Midbrain (tissue), 1 donor: Measurements from ENCODE around the gene ASB10.

Source experiments
- DNase-seq: peaks from one replicate; lab custom pipeline; 2025; lab: John Stamatoyannopoulos, UW

ASB10 gene

GRCh38 chr7:151186640-151187408 is at the start of gene ASB10:
ASB10 (minus strand) TSS chr7:151187250; CDS start chr7:151187130, 120 bp downstream.
- DNase-seq = no peak

GRCh38 chr7:151236406-151236805 is 49.4 kb upstream of the ASB10 start:
- no peak for DNase-seq

- no peak for DNase-seq
Observed at GRCh38 chr7:151235091-151235787, 48.2 kb upstream of the ASB10 start.

GRCh38 chr7:151233804-151234203 is 46.8 kb upstream of the ASB10 start:
- DNase-seq = no peak

GRCh38 chr7:151232917-151233701 is 46.1 kb upstream of the ASB10 start:
- no peak for DNase-seq

GRCh38 chr7:151232091-151232916 is 45.3 kb upstream of the ASB10 start, which contains the start of gene CHPF2:
CHPF2 (plus strand) TSS chr7:151232483; CDS start chr7:151234012, 1,529 bp downstream.
- peak; percentile 91 for DNase-seq

- DNase-seq = no peak
Observed at GRCh38 chr7:151231080-151231479, 44.0 kb upstream of the ASB10 start.

- no peak for DNase-seq
Observed at GRCh38 chr7:151229249-151229648, 42.2 kb upstream of the ASB10 start.

- DNase-seq = no peak
Observed at GRCh38 chr7:151228024-151228866, 41.2 kb upstream of the ASB10 start.

- peak; percentile 99 for DNase-seq
Observed at GRCh38 chr7:151226875-151227782, 40.1 kb upstream of the ASB10 start, which contains the start of gene ABCF2. ABCF2 (minus strand) TSS chr7:151227205; CDS start chr7:151226458, 747 bp downstream.

- DNase-seq = no peak
Observed at GRCh38 chr7:151226560-151226874, 39.5 kb upstream of the ASB10 start.

GRCh38 chr7:151225948-151226510 is 39.0 kb upstream of the ASB10 start:
- DNase-seq = no peak

GRCh38 chr7:151223728-151224127 is 36.7 kb upstream of the ASB10 start:
- no peak for DNase-seq

GRCh38 chr7:151218170-151218569 is 31.1 kb upstream of the ASB10 start:
- DNase-seq = no peak

GRCh38 chr7:151215396-151215795 is 28.3 kb upstream of the ASB10 start:
- no peak for DNase-seq

- DNase-seq = no peak
Observed at GRCh38 chr7:151213826-151214225, 26.8 kb upstream of the ASB10 start.

GRCh38 chr7:151212626-151213025 is 25.6 kb upstream of the ASB10 start:
- DNase-seq = no peak

- DNase-seq = no peak
Observed at GRCh38 chr7:151211155-151211772, 24.2 kb upstream of the ASB10 start.
